Parathyroid adenoma (tissue), 2 donors: ENCODE measurements around the gene CLASP1.

Source experiments
- H2AFZ ChIP-seq: fragments of 300-600 bp; sonication (generic); one replicate; pipeline ENCODE4 v1.7.0; 2017; ENCODE audit warnings: antibody characterized with exemption, mild to moderate bottlenecking
- H3K27ac ChIP-seq: fragments of 300-600 bp; sonication (generic); one replicate; pipeline ENCODE4 v1.7.0; 2017
- H3K27me3 ChIP-seq: fragments of 300-600 bp; sonication (generic); one replicate; pipeline ENCODE4 v1.7.0; 2017; ENCODE audit warnings: low read length; ENCODE audit not compliant: control insufficient read depth, insufficient read depth
- H3K36me3 ChIP-seq: fragments of 300-600 bp; sonication (generic); one replicate; pipeline ENCODE4 v1.7.0; 2017; ENCODE audit warnings: low read length; ENCODE audit not compliant: control insufficient read depth, insufficient read depth
- H3K4me1 ChIP-seq: fragments of 300-600 bp; sonication (generic); one replicate; pipeline ENCODE4 v1.7.0; 2017; ENCODE audit warnings: control low read depth
- H3K4me2 ChIP-seq: fragments of 300-600 bp; sonication (generic); one replicate; pipeline ENCODE4 v1.7.0; 2017; ENCODE audit warnings: low read length
- H3K4me3 ChIP-seq: fragments of 300-600 bp; sonication (generic); one replicate; pipeline ENCODE4 v1.7.0; 2017; ENCODE audit warnings: low read depth, low read length
- H3K79me2 ChIP-seq: fragments of 300-600 bp; sonication (generic); one replicate; pipeline ENCODE4 v1.7.0; 2017; ENCODE audit warnings: control low read depth
- H3K9ac ChIP-seq: fragments of 300-600 bp; sonication (generic); one replicate; pipeline ENCODE4 v1.7.0; 2017; ENCODE audit warnings: mild to moderate bottlenecking
- H3K9me3 ChIP-seq: fragments of 300-600 bp; sonication (generic); one replicate; pipeline ENCODE4 v1.7.0; 2017; ENCODE audit warnings: low read length; ENCODE audit not compliant: control insufficient read depth
- TF ChIP-seq, protein P1 (sequence below): fragments of 300-600 bp; sonication (generic); IDR thresholded peaks from one replicate; pipeline ENCODE4 v1.7.0; 2017; ENCODE audit warnings: antibody characterized with exemption, mild to moderate bottlenecking
- donor health status: primary hyperparathyroidism.

Gene CLASP1

DNA sequence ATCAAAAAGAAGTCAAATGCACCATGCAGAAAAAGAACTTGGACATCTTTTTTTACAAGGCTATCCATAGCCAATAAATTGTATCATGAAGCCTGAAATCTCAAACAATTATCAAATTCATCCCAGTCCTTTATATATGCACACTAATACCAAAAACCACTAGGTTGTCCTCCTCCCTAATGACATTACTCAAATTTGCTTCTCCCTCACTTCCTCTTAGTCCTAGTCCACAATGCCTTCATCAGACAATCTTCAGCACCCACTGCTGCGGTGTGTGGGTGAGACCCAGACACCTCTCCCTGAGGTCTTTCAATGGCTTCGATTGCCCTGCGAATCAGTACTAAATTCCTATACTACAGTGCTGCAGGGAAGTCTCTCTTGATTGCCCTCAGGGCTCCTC, 58.1 kb downstream of the CLASP1 start:
- Histone ChIP-seq H3K9me3 (no peaks in the 10 kb centered on the region), H3K4me3 (no peak overlapping the region), H3K4me2 (no peak overlapping the region), H2AFZ (no peak overlapping the region), H3K36me3 (no peaks in the 10 kb centered on the region), H3K27me3 (no peaks in the 10 kb centered on the region), H3K9ac (no peak overlapping the region), H3K27ac (no peak overlapping the region), H3K79me2 (peaks cover 43% of the 10 kb centered on the region), H3K4me1 (no peaks in the 10 kb centered on the region)
- TF ChIP-seq, protein P1, sequence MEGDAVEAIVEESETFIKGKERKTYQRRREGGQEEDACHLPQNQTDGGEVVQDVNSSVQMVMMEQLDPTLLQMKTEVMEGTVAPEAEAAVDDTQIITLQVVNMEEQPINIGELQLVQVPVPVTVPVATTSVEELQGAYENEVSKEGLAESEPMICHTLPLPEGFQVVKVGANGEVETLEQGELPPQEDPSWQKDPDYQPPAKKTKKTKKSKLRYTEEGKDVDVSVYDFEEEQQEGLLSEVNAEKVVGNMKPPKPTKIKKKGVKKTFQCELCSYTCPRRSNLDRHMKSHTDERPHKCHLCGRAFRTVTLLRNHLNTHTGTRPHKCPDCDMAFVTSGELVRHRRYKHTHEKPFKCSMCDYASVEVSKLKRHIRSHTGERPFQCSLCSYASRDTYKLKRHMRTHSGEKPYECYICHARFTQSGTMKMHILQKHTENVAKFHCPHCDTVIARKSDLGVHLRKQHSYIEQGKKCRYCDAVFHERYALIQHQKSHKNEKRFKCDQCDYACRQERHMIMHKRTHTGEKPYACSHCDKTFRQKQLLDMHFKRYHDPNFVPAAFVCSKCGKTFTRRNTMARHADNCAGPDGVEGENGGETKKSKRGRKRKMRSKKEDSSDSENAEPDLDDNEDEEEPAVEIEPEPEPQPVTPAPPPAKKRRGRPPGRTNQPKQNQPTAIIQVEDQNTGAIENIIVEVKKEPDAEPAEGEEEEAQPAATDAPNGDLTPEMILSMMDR, result no peak

DNA sequence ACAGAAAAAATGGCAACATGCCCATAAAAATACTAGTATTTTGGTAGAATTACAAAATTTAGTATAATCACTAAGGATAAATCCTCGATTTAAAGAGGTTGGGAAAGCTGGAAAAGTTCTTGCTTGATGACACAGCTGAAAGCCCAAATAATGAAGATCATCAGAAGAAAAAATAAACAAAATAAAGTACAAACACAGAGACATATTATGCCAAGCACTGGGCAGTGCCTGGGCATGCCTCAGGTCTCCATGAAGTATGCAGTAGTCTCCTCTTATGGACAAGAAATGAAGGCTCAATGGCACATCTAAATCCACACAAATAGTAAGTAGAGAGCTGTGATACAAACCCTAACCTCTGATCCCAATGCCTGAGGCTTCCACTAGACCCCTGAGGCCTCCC, 60.9 kb downstream of the CLASP1 start:
- TF ChIP-seq, protein P1, result no peak
- Histone ChIP-seq H3K4me2 (no peak overlapping the region), H3K9me3 (no peaks in the 10 kb centered on the region), H2AFZ (no peak overlapping the region), H3K27me3 (no peaks in the 10 kb centered on the region), H3K9ac (no peak overlapping the region), H3K36me3 (no peaks in the 10 kb centered on the region), H3K79me2 (peaks cover 59% of the 10 kb centered on the region), H3K4me3 (no peak overlapping the region), H3K27ac (no peak overlapping the region), H3K4me1 (no peaks in the 10 kb centered on the region)

GRCh38 chr2:121587131-121587530, 62.1 kb downstream of the CLASP1 start:
- no peaks in the 10 kb centered on the region for H3K27me3 ChIP-seq
- H3K9me3 ChIP-seq, result no peaks in the 10 kb centered on the region
- H3K4me2 ChIP-seq, result no peak overlapping the region
- H3K9ac ChIP-seq, result no peak overlapping the region
- H3K4me1 ChIP-seq, result no peaks in the 10 kb centered on the region
- H3K79me2 ChIP-seq, result peaks cover 62% of the 10 kb centered on the region
- no peaks in the 10 kb centered on the region for H3K36me3 ChIP-seq
- H2AFZ ChIP-seq, result no peak overlapping the region
- TF ChIP-seq, protein P1, result no peak
- no peak overlapping the region for H3K4me3 ChIP-seq
- H3K27ac ChIP-seq, result no peak overlapping the region

- no peak overlapping the region for H3K9ac ChIP-seq
- TF ChIP-seq, protein P1, result no peak
- no peak overlapping the region for H3K4me3 ChIP-seq
- no peak overlapping the region for H2AFZ ChIP-seq
- no peak overlapping the region for H3K4me2 ChIP-seq
- H3K79me2 ChIP-seq, result peaks cover 65% of the 10 kb centered on the region
- no peaks in the 10 kb centered on the region for H3K36me3 ChIP-seq
- no peaks in the 10 kb centered on the region for H3K27me3 ChIP-seq
- H3K27ac ChIP-seq, result no peak overlapping the region
- no peaks in the 10 kb centered on the region for H3K4me1 ChIP-seq
- no peaks in the 10 kb centered on the region for H3K9me3 ChIP-seq
Measured at GRCh38 chr2:121584741-121585140, 64.5 kb downstream of the CLASP1 start.

GRCh38 chr2:121583555-121583954, 65.7 kb downstream of the CLASP1 start:
- H3K4me3 ChIP-seq, result no peak overlapping the region
- H3K4me1 ChIP-seq, result no peaks in the 10 kb centered on the region

More at GRCh38 chr2:121583555-121583954, 65.7 kb downstream of the CLASP1 start:
- no peaks in the 10 kb centered on the region for H3K36me3 ChIP-seq
- TF ChIP-seq, protein P1, result no peak
- H3K4me2 ChIP-seq, result no peak overlapping the region
- H3K9ac ChIP-seq, result no peak overlapping the region
- peaks cover 60% of the 10 kb centered on the region for H3K79me2 ChIP-seq
- no peaks in the 10 kb centered on the region for H3K27me3 ChIP-seq
- no peak overlapping the region for H3K27ac ChIP-seq
- H2AFZ ChIP-seq, result no peak overlapping the region
- H3K9me3 ChIP-seq, result no peaks in the 10 kb centered on the region
